UCSD-AML1 (cell line): Measurements from ENCODE around the gene ITPR2.
"Not testable (repeated sequence)": the region's sequence is repeated elsewhere in the genome, so short reads cannot be mapped to it uniquely, and the experiment has no call there.

Source experiments
- DNase-seq: peaks from one replicate; lab custom pipeline; 2025; ENCODE audit not compliant: unreplicated experiment; lab: John Stamatoyannopoulos, UW

The ITPR2 gene

GRCh38 chr12:26791301-26791791 lies 41.6 kb downstream of the ITPR2 start:
- no peak for DNase-seq

- DNase-seq, result no peak
Observed at GRCh38 chr12:26790645-26790994, 42.4 kb downstream of the ITPR2 start.

GRCh38 chr12:26789731-26790644 lies 43.0 kb downstream of the ITPR2 start:
- DNase-seq, result no peak

- no peak for DNase-seq
Observed at GRCh38 chr12:26786865-26787514, 46.0 kb downstream of the ITPR2 start.

- DNase-seq, result no peak
Observed at GRCh38 chr12:26786491-26786864, 46.5 kb downstream of the ITPR2 start.

GRCh38 chr12:26783816-26784379 lies 49.1 kb downstream of the ITPR2 start:
- not testable (repeated sequence) for DNase-seq

- DNase-seq, result no peak
Observed at GRCh38 chr12:26783131-26783526, 49.9 kb downstream of the ITPR2 start.

- DNase-seq, result no peak
Observed at GRCh38 chr12:26782372-26783130, 50.4 kb downstream of the ITPR2 start.

GRCh38 chr12:26780656-26781055 lies 52.3 kb downstream of the ITPR2 start:
- not testable (repeated sequence) for DNase-seq

GRCh38 chr12:26778173-26778775 lies 54.7 kb downstream of the ITPR2 start:
- not testable (repeated sequence) for DNase-seq

- no peak for DNase-seq
Observed at GRCh38 chr12:26777236-26777635, 55.8 kb downstream of the ITPR2 start.

GRCh38 chr12:26775991-26776390 lies 57.0 kb downstream of the ITPR2 start:
- not testable (repeated sequence) for DNase-seq

GRCh38 chr12:26773313-26774104 lies 59.5 kb downstream of the ITPR2 start:
- no peak for DNase-seq

GRCh38 chr12:26771861-26772260 lies 61.1 kb downstream of the ITPR2 start:
- no peak for DNase-seq

GRCh38 chr12:26770239-26771070 lies 62.5 kb downstream of the ITPR2 start:
- no peak for DNase-seq

GRCh38 chr12:26769611-26770010 lies 63.4 kb downstream of the ITPR2 start:
- no peak for DNase-seq

- no peak for DNase-seq
Observed at GRCh38 chr12:26768611-26769603, 64.1 kb downstream of the ITPR2 start.

- DNase-seq, result no peak
Observed at GRCh38 chr12:26767865-26768264, 65.1 kb downstream of the ITPR2 start.
